Endothelial cell of umbilical vein (primary cell): ENCODE data around the gene R3HDM2. TPM values are rescaled to one million over a fixed set of nuclear protein-coding genes. Genes with fewer than 3 reads are reported as not detected.

Experiments used
- BruUV-seq: library from RNA; stranded (reverse); fragments of 400-500 nt; replicated peaks from 2 replicates; lab custom pipeline; 2021; lab: Mats Ljungman, UMichigan
- CTCF ChIA-PET: fragments of 300-600, 350-600 bp; sonication (Branson Sonifier 250); formaldehyde crosslinking; loops from one replicate; lab custom pipeline; 2021; ENCODE audit warnings: antibody characterized with exemption, inconsistent platforms; lab: Charles Lee
- POLR2A ChIA-PET: fragments of 300-600, 350-600 bp; sonication (Branson Sonifier 250); formaldehyde crosslinking; loops from one replicate; lab custom pipeline; 2021; ENCODE audit warnings: antibody characterized with exemption, inconsistent platforms; lab: Charles Lee
- DNase-seq: peaks from one replicate; pipeline ENCODE4 v3.0.0-alpha.2; 2011; ENCODE audit warnings: low read depth, low spot score
- FAIRE-seq: peaks from 2 replicates; lab custom pipeline; 2011; peaks lifted over from hg19 to GRCh38; lab: Jason Lieb, UNC
- H2AFZ ChIP-seq: 2 replicates; pipeline ENCODE4 v1.6.0; 2012; ENCODE audit warnings: low read depth, low read length, control low read depth, inconsistent platforms
- H3K27ac ChIP-seq: 2 replicates; pipeline ENCODE4 v1.5.1; 2011; ENCODE audit warnings: low read depth, mild to moderate bottlenecking, control low read depth, low read length, moderate library complexity; ENCODE audit not compliant: insufficient read depth
- H3K27me3 ChIP-seq, 2 experiments: 2 replicates each; pipeline versions ENCODE4 v1.6.0 to v1.6.1; 2011; ENCODE audit warnings: low read length in 2 of 2, mixed read lengths in 1 of 2; ENCODE audit not compliant: control insufficient read depth in 2 of 2, insufficient read depth in 2 of 2
- H3K36me3 ChIP-seq, 2 experiments: 2 replicates in 1 of 2; 3 replicates in 1 of 2; pipeline ENCODE4 v1.5.1; 2011; ENCODE audit warnings: low read length in 2 of 2, mild to moderate bottlenecking in 1 of 2, moderate library complexity in 1 of 2; ENCODE audit not compliant: control insufficient read depth in 2 of 2, insufficient read depth in 2 of 2; ENCODE audit errors: extremely low read depth in 1 of 2
- H3K4me1 ChIP-seq: 3 replicates; pipeline ENCODE4 v1.5.1; 2011; ENCODE audit warnings: mild to moderate bottlenecking, low read length; ENCODE audit not compliant: control insufficient read depth, insufficient read depth; ENCODE audit errors: extremely low read depth
- H3K4me2 ChIP-seq: 2 replicates; pipeline ENCODE4 v1.6.1; 2011; ENCODE audit warnings: low read length, control low read depth, mixed read lengths; ENCODE audit not compliant: insufficient read depth
- H3K4me3 ChIP-seq, 3 experiments: fragments of 200-600 bp in 1 of 3; sonication (generic), shearing (Covaris generic) in 1 of 3; replicated peaks in 1 of 3; 2 replicates each; pipeline ENCODE4 v1.5.1; 2011 to 2016; ENCODE audit warnings: control low read depth in 3 of 3, low read length in 3 of 3, mild to moderate bottlenecking in 2 of 3, inconsistent platforms in 1 of 3, low read depth in 1 of 3, moderate library complexity in 1 of 3; ENCODE audit not compliant: insufficient read depth in 1 of 3
- H3K79me2 ChIP-seq: 2 replicates; pipeline ENCODE4 v1.6.0; 2012; ENCODE audit warnings: low read length, inconsistent platforms; ENCODE audit not compliant: control insufficient read depth, insufficient read depth
- H3K9ac ChIP-seq: replicated peaks from 2 replicates; pipeline ENCODE3; 2011; ENCODE audit warnings: low read length, control low read depth; ENCODE audit not compliant: insufficient read depth; ENCODE audit errors: extremely low read depth
- H3K9me1 ChIP-seq: replicated peaks from 3 replicates; pipeline ENCODE4 v1.6.0; 2011; ENCODE audit warnings: mild to moderate bottlenecking, low read length; ENCODE audit not compliant: control insufficient read depth, insufficient read depth; ENCODE audit errors: extremely low read depth
- H3K9me3 ChIP-seq: replicated peaks from 2 replicates; pipeline ENCODE4 v1.5.1; 2012; ENCODE audit warnings: low read length, inconsistent platforms; ENCODE audit not compliant: control insufficient read depth, insufficient read depth
- H4K20me1 ChIP-seq: replicated peaks from 2 replicates; pipeline ENCODE3; 2011; ENCODE audit warnings: mild to moderate bottlenecking, low read length; ENCODE audit not compliant: control insufficient read depth, insufficient read depth; ENCODE audit errors: extremely low read depth
- JUN ChIP-seq: IDR thresholded peaks from 2 replicates; pipeline ENCODE4 v1.6.1; 2011; ENCODE audit warnings: borderline replicate concordance, low read depth; ENCODE audit not compliant: insufficient read length, insufficient read depth
- dilution Hi-C: fragments of 300-500 bp; cut with MboI; formaldehyde crosslinking; loops from one replicate; pipeline ENCODE4 v1.15.0; 2019; ENCODE audit warnings: low sequenced_read_pairs; ENCODE audit not compliant: extremely low pct_ligation_motif_present
- intact Hi-C: fragments of 100-400 bp; cut with micrococcal nuclease; formaldehyde crosslinking; loops from one replicate; pipeline ENCODE4 v1.10.0; 2022
- polyA plus RNA-seq, 4 experiments: library from polyadenylated mRNA; depleted of rRNA in 3 of 4; stranded (reverse) in 3 of 4; unstranded in 1 of 4; fragments of >200 nt; gene quantifications; 2 replicates each; pipeline versions ENCODE4 v1.2.1 to v1.2.3, GENCODE V29; 2011 to 2012; ENCODE audit warnings: missing spikeins in 1 of 4
- total RNA-seq: library from RNA; stranded (reverse); gene quantifications from 2 replicates; pipeline ENCODE4 v1.2.3, GENCODE V29; 2021
- TF ChIP-seq, protein P1 (sequence below), 2 donors: IDR thresholded peaks; 1 replicate in 1 of 2; 2 replicates in 1 of 2; pipeline ENCODE4 v1.5.1; 2011; ENCODE audit warnings: low read length in 2 of 2, mild to moderate bottlenecking in 2 of 2, moderate library complexity in 2 of 2, control low read depth in 1 of 2, inconsistent platforms in 1 of 2, low read depth in 1 of 2; ENCODE audit not compliant: insufficient read depth in 1 of 2; ENCODE audit errors: extremely low read depth in 1 of 2

Gene R3HDM2
- total and polyA plus RNA-seq, 2 donors (not counting 3 experiments of a cell fraction or from before 2014, with no cell fraction given): 26.1 to 31.3 TPM

DNA sequence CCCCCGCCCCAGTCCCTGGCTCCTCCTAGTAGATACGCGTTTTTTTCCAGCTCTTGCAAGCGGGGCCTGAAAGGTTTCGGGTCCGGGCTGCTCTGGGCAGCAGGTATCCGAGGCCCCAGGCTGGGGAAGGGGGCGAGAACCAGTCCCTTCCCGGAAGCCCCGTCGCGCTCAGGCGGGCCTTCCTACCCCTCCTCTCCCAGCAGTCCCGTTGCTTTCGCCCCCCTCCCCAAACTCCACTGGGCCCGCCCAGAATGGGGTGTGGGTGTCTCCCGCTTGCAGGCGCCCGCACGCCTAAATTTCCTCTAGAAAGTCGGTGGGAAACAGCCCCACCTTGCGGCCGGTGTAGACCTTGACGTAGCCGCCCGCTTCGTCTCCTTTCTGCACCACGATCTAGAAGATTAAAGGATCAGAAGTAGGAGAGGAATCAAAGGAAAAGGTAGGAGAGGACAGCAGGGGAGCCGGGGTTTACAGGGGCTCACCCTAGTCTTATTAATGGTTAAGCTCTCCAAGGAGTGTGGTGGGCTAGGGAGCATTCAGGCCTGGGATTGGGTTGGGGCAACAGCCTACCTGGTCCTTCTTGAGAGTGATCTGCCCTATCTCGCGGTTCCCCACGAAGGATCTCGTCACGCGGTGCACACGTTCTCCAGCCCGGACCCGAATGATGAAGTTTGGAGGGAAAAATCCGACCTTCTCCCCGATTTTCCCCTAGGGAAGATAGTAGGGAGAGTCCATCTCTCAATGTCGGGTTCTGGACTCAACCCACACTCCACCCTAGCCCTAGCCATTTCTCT, 187.1 kb downstream of the R3HDM2 start:
- Histone ChIP-seq H3K4me1 (peaks cover 21% of the 10 kb centered on the region), H3K27me3 (peaks cover 34 to 37% of the 10 kb centered on the region in 2 experiments), H3K9me1 (no peaks in the 10 kb centered on the region), H3K79me2 (no peaks in the 10 kb centered on the region), H3K27ac (no peak overlapping the region), H3K4me3 (peak overlapping the region in 1 of 3 experiments; percentile 26), H3K9me3 (no peaks in the 10 kb centered on the region), H3K4me2 (peak overlapping the region; percentile 59), H4K20me1 (no peaks in the 10 kb centered on the region), H3K36me3 (no peaks in the 10 kb centered on the region), H3K9ac (no peak overlapping the region), H2AFZ (no peak overlapping the region)
- POLR2A ChIA-PET: interaction anchor here (1.5 kb wide), 1 partner anchor 14 kb away, joined by 4 read pairs; the partner anchor contains the start of gene SHMT2
- intact Hi-C loops (loop anchor here (1.0 to 5.0 kb wide), 3 partner anchors 30 to 131 kb away; partner anchors contain the start of genes LRP1 and STAT6), dilution Hi-C loops (no loop called here)
- CTCF ChIA-PET: interaction anchor here (0.7 to 10.7 kb wide), 28 partner anchors 8 to 1597 kb away, joined by 3 to 214 read pairs (median 4); partner anchors contain the start of genes ARHGEF25, GLI1, INHBE and NXPH4
- BruUV-seq: no TSS peak
- peak; percentile 68 for DNase-seq
- peak; percentile 88 for FAIRE-seq
- TF ChIP-seq JUN: no peak
- TF ChIP-seq, protein P1, sequence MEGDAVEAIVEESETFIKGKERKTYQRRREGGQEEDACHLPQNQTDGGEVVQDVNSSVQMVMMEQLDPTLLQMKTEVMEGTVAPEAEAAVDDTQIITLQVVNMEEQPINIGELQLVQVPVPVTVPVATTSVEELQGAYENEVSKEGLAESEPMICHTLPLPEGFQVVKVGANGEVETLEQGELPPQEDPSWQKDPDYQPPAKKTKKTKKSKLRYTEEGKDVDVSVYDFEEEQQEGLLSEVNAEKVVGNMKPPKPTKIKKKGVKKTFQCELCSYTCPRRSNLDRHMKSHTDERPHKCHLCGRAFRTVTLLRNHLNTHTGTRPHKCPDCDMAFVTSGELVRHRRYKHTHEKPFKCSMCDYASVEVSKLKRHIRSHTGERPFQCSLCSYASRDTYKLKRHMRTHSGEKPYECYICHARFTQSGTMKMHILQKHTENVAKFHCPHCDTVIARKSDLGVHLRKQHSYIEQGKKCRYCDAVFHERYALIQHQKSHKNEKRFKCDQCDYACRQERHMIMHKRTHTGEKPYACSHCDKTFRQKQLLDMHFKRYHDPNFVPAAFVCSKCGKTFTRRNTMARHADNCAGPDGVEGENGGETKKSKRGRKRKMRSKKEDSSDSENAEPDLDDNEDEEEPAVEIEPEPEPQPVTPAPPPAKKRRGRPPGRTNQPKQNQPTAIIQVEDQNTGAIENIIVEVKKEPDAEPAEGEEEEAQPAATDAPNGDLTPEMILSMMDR (IDR thresholded peaks at IDR 0.05; ENCODE audit: extremely low read depth in 1 of 2, insufficient read depth in 1 of 2, low read depth in 1 of 2, low read length in 2 of 2): peak; percentile 83 to 87
